Neural cell (in vitro differentiated cells): ENCODE data around the gene MAPRE3. TPM values are rescaled to one million over a fixed set of nuclear protein-coding genes. Genes with fewer than 3 reads are reported as not detected.

Experiments
- H2AFZ ChIP-seq: fragments of 200-600, 300-800 bp; sonication (generic), shearing (Covaris generic); 2 replicates; pipeline ENCODE4 v1.6.0; 2014; ENCODE audit warnings: low read depth, mild to moderate bottlenecking, antibody characterized with exemption, low read length, moderate library complexity
- H3F3A ChIP-seq: fragments of 200-600 bp; shearing (Covaris generic); 2 replicates; pipeline ENCODE4 v1.6.1; 2016; ENCODE audit warnings: mild to moderate bottlenecking, moderate library complexity, mixed read lengths, antibody characterized with exemption, low read length; ENCODE audit not compliant: insufficient read depth, poor library complexity, severe bottlenecking
- H3K27ac ChIP-seq: fragments of 200-600, 300-800 bp; sonication (generic), shearing (Covaris generic); 2 replicates; pipeline ENCODE4 v1.5.1; 2014; ENCODE audit warnings: mild to moderate bottlenecking, low read length, moderate library complexity
- H3K27me3 ChIP-seq: fragments of 300-800, 200-600 bp; sonication (generic), shearing (Covaris generic); 2 replicates; pipeline ENCODE4 v1.6.0; 2014; ENCODE audit warnings: mild to moderate bottlenecking, low read depth, low read length, moderate library complexity; ENCODE audit not compliant: insufficient read depth
- H3K36me3 ChIP-seq: fragments of 300-800, 200-600 bp; sonication (generic), shearing (Covaris generic); 2 replicates; pipeline ENCODE4 v1.5.1; 2014; ENCODE audit warnings: mild to moderate bottlenecking, antibody characterized with exemption, low read length, moderate library complexity; ENCODE audit not compliant: insufficient read depth
- H3K4me2 ChIP-seq: fragments of 300-800, 200-600 bp; sonication (generic), shearing (Covaris generic); 2 replicates; pipeline ENCODE4 v1.6.0; 2014; ENCODE audit warnings: mild to moderate bottlenecking, low read length
- H3K4me3 ChIP-seq: fragments of 300-800, 200-600 bp; sonication (generic), shearing (Covaris generic); 2 replicates; pipeline ENCODE4 v1.5.1; 2014; ENCODE audit warnings: mild to moderate bottlenecking, low read length, moderate library complexity
- H3K79me2 ChIP-seq: fragments of 200-600 bp; shearing (Covaris generic); replicated peaks from 2 replicates; pipeline ENCODE4 v1.6.0; 2014; ENCODE audit warnings: mild to moderate bottlenecking, low read length, moderate library complexity; ENCODE audit not compliant: insufficient read depth
- H3K9ac ChIP-seq: fragments of 300-800, 200-600 bp; sonication (generic), shearing (Covaris generic); 2 replicates; pipeline ENCODE4 v1.6.1; 2016; ENCODE audit warnings: mild to moderate bottlenecking, low read length, mixed read lengths
- H3K9me2 ChIP-seq: fragments of 200-600 bp; shearing (Covaris generic); 2 replicates; pipeline ENCODE4 v1.6.1; 2016; ENCODE audit warnings: mild to moderate bottlenecking, low read length, mixed read lengths; ENCODE audit not compliant: insufficient read depth
- H3K9me3 ChIP-seq: fragments of 200-600, 300-800 bp; sonication (generic), shearing (Covaris generic); 2 replicates; pipeline ENCODE4 v1.6.1; 2016; ENCODE audit warnings: mild to moderate bottlenecking, mixed run types, low read length, moderate library complexity, mixed read lengths
- H4K20me1 ChIP-seq: fragments of 200-600 bp; shearing (Covaris generic); 2 replicates; pipeline ENCODE4 v1.6.1; 2016; ENCODE audit warnings: mild to moderate bottlenecking, mixed run types; ENCODE audit not compliant: insufficient read depth
- CTCF ChIP-seq: fragments of 450-650 bp; IDR thresholded peaks from 2 replicates; pipeline ENCODE4 v1.5.1; 2014; ENCODE audit warnings: antibody characterized with exemption, mild to moderate bottlenecking, moderate library complexity; ENCODE audit not compliant: poor library complexity, severe bottlenecking
- EP300 ChIP-seq: fragments of 450-650 bp; conservative IDR thresholded peaks from 2 replicates; pipeline ENCODE4 v1.6.1; 2014; ENCODE audit warnings: antibody characterized with exemption, mild to moderate bottlenecking, moderate library complexity; ENCODE audit not compliant: poor library complexity, severe bottlenecking
- MXI1 ChIP-seq: fragments of 450-650 bp; conservative IDR thresholded peaks from 2 replicates; pipeline ENCODE4 v1.6.1; 2014; ENCODE audit warnings: antibody characterized with exemption, mild to moderate bottlenecking; ENCODE audit not compliant: poor library complexity, severe bottlenecking
- POLR2AphosphoS5 ChIP-seq: IDR thresholded peaks from 2 replicates; pipeline ENCODE4 v1.6.1; 2012
- RAD21 ChIP-seq: fragments of 450-650 bp; conservative IDR thresholded peaks from 2 replicates; pipeline ENCODE4 v1.6.1; 2014; ENCODE audit warnings: antibody characterized with exemption, mild to moderate bottlenecking, moderate library complexity
- REST ChIP-seq: IDR thresholded peaks from 2 replicates; pipeline ENCODE4 v1.6.1; 2012; ENCODE audit warnings: borderline replicate concordance
- SMC3 ChIP-seq: fragments of 450-650 bp; conservative IDR thresholded peaks from 2 replicates; pipeline ENCODE4 v1.6.1; 2014; ENCODE audit warnings: antibody characterized with exemption, mild to moderate bottlenecking, moderate library complexity; ENCODE audit not compliant: poor library complexity
- TAF1 ChIP-seq: IDR thresholded peaks from 2 replicates; pipeline ENCODE4 v1.6.1; 2012; ENCODE audit warnings: low read depth
- polyA plus RNA-seq: library from polyadenylated mRNA; depleted of rRNA; stranded (reverse); fragments of >200 nt; gene quantifications from 2 replicates; pipeline ENCODE4 v1.2.3, GENCODE V29; 2014

MAPRE3 gene
- polyA plus RNA-seq, 1 donor from 2014 or later: 69.2 TPM

DNA sequence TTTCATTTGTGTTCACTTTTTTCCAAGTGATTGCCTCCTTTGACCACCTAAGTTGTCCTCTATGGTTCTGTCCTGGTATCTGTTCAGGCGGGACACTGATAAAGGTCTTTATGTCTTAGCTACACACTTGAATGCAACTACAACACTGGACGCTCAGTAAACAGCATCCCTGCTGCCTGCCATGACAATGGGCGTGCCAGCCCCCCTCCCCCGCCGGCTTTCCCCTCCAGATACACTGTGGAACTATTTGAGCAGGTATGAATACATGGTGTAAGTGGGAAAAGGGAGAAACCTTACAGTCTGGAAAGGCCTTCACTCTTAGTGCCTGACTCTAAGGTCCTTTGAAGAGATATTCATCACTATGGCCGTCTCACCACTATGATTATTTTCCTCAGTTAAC, 86.7 kb downstream of the MAPRE3 start:
- Histone ChIP-seq H4K20me1 (no peaks in the 10 kb centered on the region), H3F3A (no peaks in the 10 kb centered on the region), H3K27ac (no peak overlapping the region), H2AFZ (no peak overlapping the region), H3K4me2 (no peak overlapping the region), H3K9me2 (no peaks in the 10 kb centered on the region), H3K9me3 (no peaks in the 10 kb centered on the region), H3K9ac (no peak overlapping the region), H3K36me3 (no peaks in the 10 kb centered on the region), H3K4me3 (no peak overlapping the region), H3K79me2 (peaks cover 4% of the 10 kb centered on the region), H3K27me3 (no peaks in the 10 kb centered on the region)
- TF ChIP-seq EP300 (no peak), POLR2AphosphoS5 (no peak)

DNA sequence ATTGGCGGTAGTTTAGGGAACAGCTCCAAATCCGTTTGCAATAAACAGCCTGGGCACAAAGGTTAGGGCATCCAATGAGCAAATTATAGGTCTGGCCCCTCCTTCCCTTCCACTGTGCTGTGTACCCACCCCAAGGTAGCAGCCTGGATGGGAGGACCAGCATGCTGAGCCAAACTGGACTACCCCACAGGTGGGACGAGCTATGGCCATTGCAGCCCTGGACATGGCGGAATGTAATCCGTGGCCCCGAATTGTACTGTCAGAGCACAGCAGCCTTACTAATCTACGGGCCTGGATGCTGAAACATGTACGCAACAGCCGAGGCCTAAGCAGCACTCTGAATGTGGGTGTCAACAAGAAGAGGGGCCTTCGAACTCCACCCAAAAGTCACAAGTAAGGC, 87.8 kb downstream of the MAPRE3 start:
- no peak overlapping the region for H3K27ac ChIP-seq
- no peaks in the 10 kb centered on the region for H3K36me3 ChIP-seq
- H4K20me1 ChIP-seq: no peaks in the 10 kb centered on the region
- H3K4me3 ChIP-seq: no peak overlapping the region
- H3K9ac ChIP-seq: no peak overlapping the region
- H3K9me3 ChIP-seq: no peaks in the 10 kb centered on the region
- H3F3A ChIP-seq: no peaks in the 10 kb centered on the region
- H3K79me2 ChIP-seq: no peaks in the 10 kb centered on the region
- H3K9me2 ChIP-seq: no peaks in the 10 kb centered on the region
- no peak overlapping the region for H3K4me2 ChIP-seq
- TF ChIP-seq EP300 (no peak), SMC3 (no peak), REST (no peak), TAF1 (no peak), POLR2AphosphoS5 (no peak), MXI1 (no peak), CTCF (no peak), RAD21 (no peak)
- no peaks in the 10 kb centered on the region for H3K27me3 ChIP-seq
- no peak overlapping the region for H2AFZ ChIP-seq

DNA sequence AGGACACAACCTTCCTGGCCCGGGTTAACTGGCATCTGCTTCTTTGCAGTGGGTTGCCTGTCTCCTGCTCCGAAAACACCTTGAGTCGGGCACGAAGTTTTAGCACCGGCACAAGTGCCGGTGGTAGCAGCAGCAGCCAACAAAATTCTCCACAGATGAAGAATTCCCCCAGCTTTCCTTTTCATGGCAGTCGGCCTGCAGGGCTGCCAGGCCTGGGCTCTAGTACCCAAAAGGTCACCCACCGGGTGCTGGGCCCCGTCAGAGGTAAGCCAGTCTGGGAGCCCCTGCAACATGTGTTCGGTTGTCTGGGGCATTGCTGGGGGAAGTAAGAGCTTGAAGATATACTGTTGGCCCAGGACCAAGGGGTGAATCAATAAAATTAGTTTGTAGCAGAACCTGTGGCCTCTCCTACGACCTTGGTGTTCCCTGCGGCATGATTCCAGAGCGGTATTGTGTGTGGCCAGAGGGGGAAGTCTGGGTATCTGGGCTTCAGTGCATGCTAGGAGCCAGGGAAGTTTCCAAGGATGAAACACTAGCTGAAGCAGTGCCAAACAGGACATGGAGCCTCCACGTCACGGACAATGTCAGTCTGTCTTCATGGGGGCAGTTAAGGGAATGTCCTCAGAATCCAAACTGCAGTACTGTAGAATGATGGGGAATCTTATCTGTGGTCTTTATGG, 88.8 kb downstream of the MAPRE3 start:
- H3F3A ChIP-seq: no peaks in the 10 kb centered on the region
- H3K27ac ChIP-seq: no peak overlapping the region

More for the DNA sequence above, 88.8 kb downstream of the MAPRE3 start:
- H3K9me2 ChIP-seq: no peaks in the 10 kb centered on the region
- H4K20me1 ChIP-seq: no peaks in the 10 kb centered on the region
- H2AFZ ChIP-seq: no peak overlapping the region
- H3K4me3 ChIP-seq: no peak overlapping the region
- no peaks in the 10 kb centered on the region for H3K27me3 ChIP-seq
- H3K79me2 ChIP-seq: no peaks in the 10 kb centered on the region
- H3K9me3 ChIP-seq: no peaks in the 10 kb centered on the region
- H3K9ac ChIP-seq: no peak overlapping the region
- no peak overlapping the region for H3K4me2 ChIP-seq
- no peaks in the 10 kb centered on the region for H3K36me3 ChIP-seq
- TF ChIP-seq POLR2AphosphoS5 (peak; percentile 7), MXI1 (no peak)
